DOHH2 (cell line): ENCODE measurements around the gene RBMS2.

Source experiments
- EZH2phosphoT487 ChIP-seq: fragments of 200-600 bp; sonication (generic); IDR thresholded peaks from 2 replicates; pipeline ENCODE4 v1.6.1; 2017; ENCODE audit warnings: borderline replicate concordance, mild to moderate bottlenecking, antibody characterized with exemption, low read length, moderate library complexity, mixed read lengths
- TF ChIP-seq, protein P1 (sequence below): fragments of 200-600 bp; sonication (generic); IDR thresholded peaks from one replicate; pipeline ENCODE4 v1.5.1; 2014; ENCODE audit warnings: antibody characterized with exemption, mild to moderate bottlenecking, low read depth, low read length; ENCODE audit not compliant: poor library complexity, severe bottlenecking

DNA sequence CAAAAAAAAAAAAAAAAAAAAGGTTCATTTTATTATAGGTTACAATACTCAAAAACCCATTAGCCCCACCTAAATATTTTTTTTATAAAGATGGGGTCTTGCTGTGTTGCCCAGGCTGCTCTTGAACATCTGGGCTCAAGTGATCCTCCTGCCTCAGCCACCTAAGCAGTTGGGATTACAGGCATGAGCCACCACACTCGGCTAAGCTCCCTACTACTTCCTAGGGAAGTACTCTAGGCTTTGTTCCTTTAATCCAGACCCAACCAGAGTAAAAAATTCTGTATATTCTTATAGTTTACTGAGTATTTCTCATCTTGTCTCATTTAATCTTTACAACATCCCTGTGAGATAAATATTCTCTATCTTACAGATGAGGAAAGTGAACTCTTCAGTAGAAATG is 50.7 kb downstream of the RBMS2 start:
- TF ChIP-seq, protein P1, sequence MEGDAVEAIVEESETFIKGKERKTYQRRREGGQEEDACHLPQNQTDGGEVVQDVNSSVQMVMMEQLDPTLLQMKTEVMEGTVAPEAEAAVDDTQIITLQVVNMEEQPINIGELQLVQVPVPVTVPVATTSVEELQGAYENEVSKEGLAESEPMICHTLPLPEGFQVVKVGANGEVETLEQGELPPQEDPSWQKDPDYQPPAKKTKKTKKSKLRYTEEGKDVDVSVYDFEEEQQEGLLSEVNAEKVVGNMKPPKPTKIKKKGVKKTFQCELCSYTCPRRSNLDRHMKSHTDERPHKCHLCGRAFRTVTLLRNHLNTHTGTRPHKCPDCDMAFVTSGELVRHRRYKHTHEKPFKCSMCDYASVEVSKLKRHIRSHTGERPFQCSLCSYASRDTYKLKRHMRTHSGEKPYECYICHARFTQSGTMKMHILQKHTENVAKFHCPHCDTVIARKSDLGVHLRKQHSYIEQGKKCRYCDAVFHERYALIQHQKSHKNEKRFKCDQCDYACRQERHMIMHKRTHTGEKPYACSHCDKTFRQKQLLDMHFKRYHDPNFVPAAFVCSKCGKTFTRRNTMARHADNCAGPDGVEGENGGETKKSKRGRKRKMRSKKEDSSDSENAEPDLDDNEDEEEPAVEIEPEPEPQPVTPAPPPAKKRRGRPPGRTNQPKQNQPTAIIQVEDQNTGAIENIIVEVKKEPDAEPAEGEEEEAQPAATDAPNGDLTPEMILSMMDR, result no peak
- no peak for TF ChIP-seq EZH2phosphoT487
